HepG2 (cell line): ENCODE measurements around the gene PXYLP1. TPM values are rescaled to one million over a fixed set of nuclear protein-coding genes. Genes with fewer than 3 reads are reported as not detected.

ENCODE experiments used
- CREB1 ChIP-seq, 2 experiments: fragments of 450-650 bp in 1 of 2; IDR thresholded peaks; 2 replicates each; pipeline ENCODE4 v1.6.1; 2016 to 2017; ENCODE audit warnings: control low read depth in 1 of 2, mild to moderate bottlenecking in 1 of 2, missing compliant biosample characterization in 1 of 2, missing genetic modification characterization in 1 of 2
- HIVEP1 ChIP-seq: sonication (generic); formaldehyde crosslinking; IDR thresholded peaks from 2 replicates; pipeline ENCODE4 v1.4.0; 2020; ENCODE audit warnings: mild to moderate bottlenecking, missing genetic modification reagents
- KAT7 ChIP-seq: IDR thresholded peaks from 2 replicates; pipeline ENCODE4 v1.6.1; 2018; ENCODE audit warnings: borderline replicate concordance, missing compliant biosample characterization
- KDM5B ChIP-seq: sonication (generic); formaldehyde crosslinking; IDR thresholded peaks from 2 replicates; pipeline ENCODE4 v1.4.0; 2020; ENCODE audit warnings: missing genetic modification reagents, mild to moderate bottlenecking, borderline replicate concordance
- LCORL ChIP-seq, 2 experiments: fragments of 450-650 bp in 1 of 2; sonication (generic) in 1 of 2; formaldehyde crosslinking in 1 of 2; IDR thresholded peaks; 2 replicates each; pipeline versions ENCODE4 v1.5.0 to v1.6.1; 2017 to 2020; ENCODE audit warnings: antibody characterized with exemption in 1 of 2, missing genetic modification reagents in 1 of 2
- SALL1 ChIP-seq: sonication (generic); formaldehyde crosslinking; IDR thresholded peaks from 2 replicates; pipeline ENCODE4 v1.8.0; 2022; ENCODE audit warnings: mild to moderate bottlenecking, missing genetic modification reagents
- SAP130 ChIP-seq: IDR thresholded peaks from 2 replicates; pipeline ENCODE4 v1.6.1; 2016; ENCODE audit warnings: low read depth
- TBX3 ChIP-seq: fragments of 450-650 bp; IDR thresholded peaks from 2 replicates; pipeline ENCODE4 v1.6.1; 2017; ENCODE audit warnings: antibody characterized with exemption, mild to moderate bottlenecking, inconsistent platforms, borderline replicate concordance
- YEATS2 ChIP-seq: sonication (generic); formaldehyde crosslinking; IDR thresholded peaks from 2 replicates; pipeline ENCODE4 v1.4.0; 2020; ENCODE audit warnings: missing genetic modification reagents, borderline replicate concordance
- YEATS4 ChIP-seq: sonication (generic); formaldehyde crosslinking; IDR thresholded peaks from 2 replicates; pipeline ENCODE4 v1.4.0; 2020; ENCODE audit warnings: missing genetic modification reagents, borderline replicate concordance
- ZEB1 ChIP-seq: IDR thresholded peaks from 2 replicates; pipeline ENCODE4 v1.6.1; 2012; ENCODE audit warnings: mild to moderate bottlenecking, low read depth, inconsistent platforms; ENCODE audit not compliant: insufficient replicate concordance
- ZNF160 ChIP-seq: sonication (generic); formaldehyde crosslinking; IDR thresholded peaks from 2 replicates; pipeline ENCODE4 v1.8.0; 2022; ENCODE audit warnings: mild to moderate bottlenecking, inconsistent platforms, missing genetic modification reagents
- ZNF501 ChIP-seq: sonication (generic); formaldehyde crosslinking; IDR thresholded peaks from 2 replicates; pipeline ENCODE4 v1.5.1; 2020; ENCODE audit warnings: mild to moderate bottlenecking, moderate library complexity, missing genetic modification reagents
- ZNF703 ChIP-seq: sonication (generic); formaldehyde crosslinking; IDR thresholded peaks from 2 replicates; pipeline ENCODE4 v1.5.1; 2020; ENCODE audit warnings: missing genetic modification reagents, mild to moderate bottlenecking, moderate library complexity, borderline replicate concordance
- ZNF766 ChIP-seq: sonication (generic); formaldehyde crosslinking; IDR thresholded peaks from 2 replicates; pipeline ENCODE4 v1.5.0; 2020; ENCODE audit warnings: missing genetic modification reagents, borderline replicate concordance
- ZNF792 ChIP-seq: IDR thresholded peaks from 2 replicates; pipeline ENCODE4 v1.6.1; 2016
- polyA plus RNA-seq, 8 experiments: library from polyadenylated mRNA; depleted of rRNA in 3 of 8; stranded (reverse) in 7 of 8; unstranded in 1 of 8; fragments of >200 nt; fragmentation: Illumina TruSeq in 4 of 8; extraction: Trizol in 4 of 8; gene quantifications; 2 replicates each; pipeline versions ENCODE4 v1.2.1 to v1.2.3, GENCODE V29; 2011 to 2016; ENCODE audit warnings: low read depth in 4 of 8, missing spikeins in 1 of 8, mixed read lengths in 1 of 8; ENCODE audit not compliant: insufficient read depth in 1 of 8
- total RNA-seq, 5 experiments: library from RNA; depleted of rRNA; stranded (reverse); fragments of >200 nt; fragmentation: Illumina TruSeq; extraction: Trizol; gene quantifications; 2 replicates each; pipeline ENCODE4 v1.2.3, GENCODE V29; 2016; ENCODE audit warnings: low read depth in 1 of 5
- TF ChIP-seq, protein P1 (sequence below): IDR thresholded peaks from 2 replicates; pipeline ENCODE4 v1.6.1; 2018; ENCODE audit warnings: missing genetic modification reagents, mild to moderate bottlenecking, missing compliant biosample characterization
- TF ChIP-seq, protein P2 (sequence below): sonication (generic); formaldehyde crosslinking; IDR thresholded peaks from 2 replicates; pipeline ENCODE4 v1.4.0; 2020; ENCODE audit warnings: missing genetic modification reagents, mild to moderate bottlenecking, borderline replicate concordance
- TF ChIP-seq, protein P3 (sequence below): IDR thresholded peaks from 2 replicates; pipeline ENCODE4 v1.6.1; 2016; ENCODE audit warnings: missing compliant biosample characterization, missing genetic modification reagents, borderline replicate concordance
- TF ChIP-seq, protein P4 (sequence below): sonication (generic); formaldehyde crosslinking; IDR thresholded peaks from 2 replicates; pipeline ENCODE4 v1.5.0; 2020; ENCODE audit warnings: mild to moderate bottlenecking, missing genetic modification reagents, borderline replicate concordance

The PXYLP1 gene
- total and polyA plus RNA-seq, 2 of the 13 experiments (the other 11 are each of a cell fraction or from before 2014, with no cell fraction given), result 4.9 to 8.1 TPM

DNA sequence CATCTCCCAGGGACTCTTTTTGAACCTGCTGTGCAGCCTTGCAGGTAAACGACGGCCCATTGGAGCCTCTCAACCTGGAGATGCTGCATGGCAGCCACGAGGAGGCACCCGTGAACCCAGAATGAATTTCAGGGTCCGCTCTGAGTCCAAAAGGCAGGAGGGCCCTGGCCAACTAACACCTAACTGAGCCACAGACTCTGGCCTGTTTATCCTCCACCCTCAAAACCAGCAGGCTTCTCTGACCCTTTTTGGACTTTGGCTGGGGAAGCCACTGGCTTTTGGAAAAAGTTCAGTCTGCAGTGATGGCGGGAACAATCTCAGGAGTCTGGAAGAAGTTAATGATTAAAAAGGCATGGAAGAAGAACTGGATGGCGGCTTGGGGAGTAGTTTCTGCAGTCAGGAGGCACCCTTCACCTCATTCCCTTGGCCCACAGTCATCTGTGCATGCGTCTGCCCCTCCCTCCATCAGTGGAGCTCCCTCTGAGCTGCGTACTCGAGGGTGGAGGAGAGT lies 4.1 kb downstream of the PXYLP1 start (continued):
- TF ChIP-seq, protein P1, sequence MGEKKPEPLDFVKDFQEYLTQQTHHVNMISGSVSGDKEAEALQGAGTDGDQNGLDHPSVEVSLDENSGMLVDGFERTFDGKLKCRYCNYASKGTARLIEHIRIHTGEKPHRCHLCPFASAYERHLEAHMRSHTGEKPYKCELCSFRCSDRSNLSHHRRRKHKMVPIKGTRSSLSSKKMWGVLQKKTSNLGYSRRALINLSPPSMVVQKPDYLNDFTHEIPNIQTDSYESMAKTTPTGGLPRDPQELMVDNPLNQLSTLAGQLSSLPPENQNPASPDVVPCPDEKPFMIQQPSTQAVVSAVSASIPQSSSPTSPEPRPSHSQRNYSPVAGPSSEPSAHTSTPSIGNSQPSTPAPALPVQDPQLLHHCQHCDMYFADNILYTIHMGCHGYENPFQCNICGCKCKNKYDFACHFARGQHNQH, result peak; percentile 66; the same call in 1 of the 2 replicates
- no peak for TF ChIP-seq LCORL (IDR thresholded peaks at IDR 0.05)
- TF ChIP-seq LCORL (CRISPR knock-in tag; IDR thresholded peaks at IDR 0.05), result peak; percentile 89
- TF ChIP-seq YEATS2 (CRISPR knock-in tag), result 0 out of 2 replicates have a peak, but pooled peaks have one; percentile 23
- TF ChIP-seq TBX3, result 0 out of 2 replicates have a peak, but pooled peaks have one; percentile 20
- TF ChIP-seq SAP130 (CRISPR knock-in tag), result 0 out of 2 replicates have a peak, but pooled peaks have one; percentile 29
- TF ChIP-seq HIVEP1 (CRISPR knock-in tag), result peak; percentile 69
- peak; percentile 64; the same call in 1 of the 2 replicates for TF ChIP-seq ZNF501
- peak; percentile 84 for TF ChIP-seq SALL1 (CRISPR knock-in tag)
- TF ChIP-seq YEATS4, result peak; percentile 55; the same call in 1 of the 2 replicates
- no peak for TF ChIP-seq ZNF160 (CRISPR knock-in tag)
- TF ChIP-seq KDM5B (CRISPR knock-in tag), result peak; percentile 56; the same call in 1 of the 2 replicates
- TF ChIP-seq, protein P2, sequence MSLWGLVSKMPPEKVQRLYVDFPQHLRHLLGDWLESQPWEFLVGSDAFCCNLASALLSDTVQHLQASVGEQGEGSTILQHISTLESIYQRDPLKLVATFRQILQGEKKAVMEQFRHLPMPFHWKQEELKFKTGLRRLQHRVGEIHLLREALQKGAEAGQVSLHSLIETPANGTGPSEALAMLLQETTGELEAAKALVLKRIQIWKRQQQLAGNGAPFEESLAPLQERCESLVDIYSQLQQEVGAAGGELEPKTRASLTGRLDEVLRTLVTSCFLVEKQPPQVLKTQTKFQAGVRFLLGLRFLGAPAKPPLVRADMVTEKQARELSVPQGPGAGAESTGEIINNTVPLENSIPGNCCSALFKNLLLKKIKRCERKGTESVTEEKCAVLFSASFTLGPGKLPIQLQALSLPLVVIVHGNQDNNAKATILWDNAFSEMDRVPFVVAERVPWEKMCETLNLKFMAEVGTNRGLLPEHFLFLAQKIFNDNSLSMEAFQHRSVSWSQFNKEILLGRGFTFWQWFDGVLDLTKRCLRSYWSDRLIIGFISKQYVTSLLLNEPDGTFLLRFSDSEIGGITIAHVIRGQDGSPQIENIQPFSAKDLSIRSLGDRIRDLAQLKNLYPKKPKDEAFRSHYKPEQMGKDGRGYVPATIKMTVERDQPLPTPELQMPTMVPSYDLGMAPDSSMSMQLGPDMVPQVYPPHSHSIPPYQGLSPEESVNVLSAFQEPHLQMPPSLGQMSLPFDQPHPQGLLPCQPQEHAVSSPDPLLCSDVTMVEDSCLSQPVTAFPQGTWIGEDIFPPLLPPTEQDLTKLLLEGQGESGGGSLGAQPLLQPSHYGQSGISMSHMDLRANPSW (CRISPR knock-in tag), result no peak
- TF ChIP-seq KAT7 (CRISPR knock-in tag), result no peak
- TF ChIP-seq, protein P3, sequence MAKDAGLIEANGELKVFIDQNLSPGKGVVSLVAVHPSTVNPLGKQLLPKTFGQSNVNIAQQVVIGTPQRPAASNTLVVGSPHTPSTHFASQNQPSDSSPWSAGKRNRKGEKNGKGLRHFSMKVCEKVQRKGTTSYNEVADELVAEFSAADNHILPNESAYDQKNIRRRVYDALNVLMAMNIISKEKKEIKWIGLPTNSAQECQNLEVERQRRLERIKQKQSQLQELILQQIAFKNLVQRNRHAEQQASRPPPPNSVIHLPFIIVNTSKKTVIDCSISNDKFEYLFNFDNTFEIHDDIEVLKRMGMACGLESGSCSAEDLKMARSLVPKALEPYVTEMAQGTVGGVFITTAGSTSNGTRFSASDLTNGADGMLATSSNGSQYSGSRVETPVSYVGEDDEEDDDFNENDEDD, result peak; percentile 78; the same call in 1 of the 2 replicates
- TF ChIP-seq ZEB1, result peak; percentile 62
- TF ChIP-seq ZNF766 (CRISPR knock-in tag), result 0 out of 2 replicates have a peak, but pooled peaks have one; percentile 51
- no peak for TF ChIP-seq CREB1 (IDR thresholded peaks at IDR 0.05)
- peak; percentile 49; the same call in 1 of the 2 replicates for TF ChIP-seq CREB1 (CRISPR knock-in tag; IDR thresholded peaks at IDR 0.05)
- TF ChIP-seq, protein P4, sequence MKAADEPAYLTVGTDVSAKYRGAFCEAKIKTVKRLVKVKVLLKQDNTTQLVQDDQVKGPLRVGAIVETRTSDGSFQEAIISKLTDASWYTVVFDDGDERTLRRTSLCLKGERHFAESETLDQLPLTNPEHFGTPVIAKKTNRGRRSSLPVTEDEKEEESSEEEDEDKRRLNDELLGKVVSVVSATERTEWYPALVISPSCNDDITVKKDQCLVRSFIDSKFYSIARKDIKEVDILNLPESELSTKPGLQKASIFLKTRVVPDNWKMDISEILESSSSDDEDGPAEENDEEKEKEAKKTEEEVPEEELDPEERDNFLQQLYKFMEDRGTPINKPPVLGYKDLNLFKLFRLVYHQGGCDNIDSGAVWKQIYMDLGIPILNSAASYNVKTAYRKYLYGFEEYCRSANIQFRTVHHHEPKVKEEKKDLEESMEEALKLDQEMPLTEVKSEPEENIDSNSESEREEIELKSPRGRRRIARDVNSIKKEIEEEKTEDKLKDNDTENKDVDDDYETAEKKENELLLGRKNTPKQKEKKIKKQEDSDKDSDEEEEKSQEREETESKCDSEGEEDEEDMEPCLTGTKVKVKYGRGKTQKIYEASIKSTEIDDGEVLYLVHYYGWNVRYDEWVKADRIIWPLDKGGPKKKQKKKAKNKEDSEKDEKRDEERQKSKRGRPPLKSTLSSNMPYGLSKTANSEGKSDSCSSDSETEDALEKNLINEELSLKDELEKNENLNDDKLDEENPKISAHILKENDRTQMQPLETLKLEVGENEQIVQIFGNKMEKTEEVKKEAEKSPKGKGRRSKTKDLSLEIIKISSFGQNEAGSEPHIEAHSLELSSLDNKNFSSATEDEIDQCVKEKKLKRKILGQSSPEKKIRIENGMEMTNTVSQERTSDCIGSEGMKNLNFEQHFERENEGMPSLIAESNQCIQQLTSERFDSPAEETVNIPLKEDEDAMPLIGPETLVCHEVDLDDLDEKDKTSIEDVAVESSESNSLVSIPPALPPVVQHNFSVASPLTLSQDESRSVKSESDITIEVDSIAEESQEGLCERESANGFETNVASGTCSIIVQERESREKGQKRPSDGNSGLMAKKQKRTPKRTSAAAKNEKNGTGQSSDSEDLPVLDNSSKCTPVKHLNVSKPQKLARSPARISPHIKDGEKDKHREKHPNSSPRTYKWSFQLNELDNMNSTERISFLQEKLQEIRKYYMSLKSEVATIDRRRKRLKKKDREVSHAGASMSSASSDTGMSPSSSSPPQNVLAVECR (CRISPR knock-in tag), result peak; percentile 49; the same call in 1 of the 2 replicates
- 0 out of 2 replicates have a peak, but pooled peaks have one; percentile 22 for TF ChIP-seq ZNF792 (CRISPR knock-in tag)
- TF ChIP-seq ZNF703 (CRISPR knock-in tag), result no peak
